ENCODE measurements around the gene CAPN5.

CAPN5 gene

GRCh38 chr11:77065878-77066228 lies 918 bp upstream of the CAPN5 start:
- no peak for DNase-seq (ENCODE audit: low read depth)

GRCh38 chr11:77067861-77068443 lies 1.2 kb downstream of the CAPN5 start:
- no peak for DNase-seq (ENCODE audit: low read depth)

- no peak for DNase-seq (ENCODE audit: low read depth)
Measured at GRCh38 chr11:77068457-77069335, 1.9 kb downstream of the CAPN5 start.

DNA sequence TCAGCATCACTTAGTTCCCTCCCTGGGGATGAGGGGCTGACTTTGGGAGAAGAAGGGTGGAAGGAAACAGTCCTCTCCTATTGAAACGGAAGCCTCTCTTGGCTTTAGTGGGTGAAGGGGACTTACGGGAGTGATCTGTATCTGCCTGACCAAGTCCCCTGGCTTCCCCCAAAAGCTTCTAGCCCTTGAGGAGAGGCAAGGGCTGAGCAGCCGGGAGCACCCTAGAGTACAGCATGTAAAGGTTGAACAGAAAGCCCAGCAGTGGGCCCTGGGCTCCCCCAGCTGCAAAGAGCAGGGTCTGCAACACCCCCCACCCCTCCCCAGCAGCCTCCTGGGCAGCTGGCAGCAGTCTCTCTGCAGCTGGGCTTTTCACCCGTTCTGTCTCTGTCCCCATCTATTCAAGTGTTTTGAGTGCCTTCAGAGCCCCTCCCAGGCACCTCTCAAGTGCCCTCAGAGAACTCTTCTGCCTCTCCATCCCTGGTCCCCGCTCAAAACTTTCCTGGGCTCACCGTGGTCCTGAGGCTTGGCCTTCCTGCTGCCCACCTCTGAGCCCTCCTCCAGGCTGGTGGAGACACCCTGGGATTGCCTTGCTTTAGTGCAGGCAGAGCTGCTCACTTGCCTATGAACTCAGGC lies 2.7 kb downstream of the CAPN5 start:
- DNase-seq (ENCODE audit: low read depth), result no peak

GRCh38 chr11:77069969-77070582 lies 3.3 kb downstream of the CAPN5 start:
- no peak for DNase-seq (ENCODE audit: low read depth)

DNA sequence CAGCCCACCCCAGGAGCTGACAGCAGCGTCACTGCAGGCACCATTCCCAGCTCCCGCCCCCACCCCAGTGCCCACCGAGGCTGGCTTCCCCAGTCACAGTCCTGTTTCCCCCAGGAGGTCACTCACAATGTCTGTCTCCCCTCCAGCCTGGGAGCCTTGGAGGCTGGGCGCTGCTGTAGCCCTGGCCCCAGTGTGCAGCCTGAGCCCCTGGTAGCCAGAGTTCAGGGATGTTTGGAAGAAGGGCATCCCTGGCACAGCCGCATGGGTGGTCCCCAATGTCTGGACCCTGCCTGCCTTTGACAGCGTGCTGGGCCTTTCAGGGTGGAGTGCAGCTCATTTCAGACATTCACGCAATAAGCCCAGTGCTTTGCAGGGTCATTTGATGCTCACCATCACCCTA lies 4.3 kb downstream of the CAPN5 start:
- DNase-seq (ENCODE audit: low read depth), result no peak

- DNase-seq (ENCODE audit: low read depth), result no peak
Measured at GRCh38 chr11:77071671-77072605, 5.2 kb downstream of the CAPN5 start.

- no peak for DNase-seq (ENCODE audit: low read depth)
Measured at GRCh38 chr11:77072851-77073327, 6.1 kb downstream of the CAPN5 start.

DNA sequence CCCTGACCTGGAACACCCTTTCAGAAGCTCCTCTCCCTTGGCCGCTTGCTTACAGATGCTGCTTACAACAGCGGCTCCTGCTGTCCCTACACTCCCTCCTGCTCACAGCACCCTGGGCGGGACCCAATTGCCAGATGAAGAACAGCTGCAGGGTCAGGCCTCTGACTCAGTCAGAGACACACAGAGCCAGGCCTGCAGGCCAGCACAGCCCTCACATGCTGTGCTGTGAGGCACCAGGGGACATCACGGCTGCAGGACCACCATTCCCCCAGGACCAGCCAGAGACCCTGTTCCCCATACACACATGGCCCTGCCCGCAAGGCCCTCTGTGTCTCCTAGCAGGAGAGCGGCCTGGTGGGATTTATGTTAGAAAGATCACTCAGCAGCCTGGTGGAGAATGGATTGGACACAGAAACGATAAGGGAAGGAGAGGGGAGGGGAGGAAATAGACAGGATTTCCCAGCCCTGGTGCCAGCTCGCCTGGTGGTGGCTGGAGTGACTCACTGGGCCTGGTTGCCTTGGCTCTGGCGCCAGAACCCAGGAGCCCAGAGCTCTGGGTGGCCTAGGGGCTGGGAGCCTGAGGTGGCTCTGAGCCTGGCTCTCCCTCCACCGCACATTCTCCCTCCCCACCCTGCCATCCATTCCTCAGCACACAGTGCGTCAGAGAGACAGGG lies 6.7 kb downstream of the CAPN5 start:
- DNase-seq (ENCODE audit: low read depth), result no peak

DNA sequence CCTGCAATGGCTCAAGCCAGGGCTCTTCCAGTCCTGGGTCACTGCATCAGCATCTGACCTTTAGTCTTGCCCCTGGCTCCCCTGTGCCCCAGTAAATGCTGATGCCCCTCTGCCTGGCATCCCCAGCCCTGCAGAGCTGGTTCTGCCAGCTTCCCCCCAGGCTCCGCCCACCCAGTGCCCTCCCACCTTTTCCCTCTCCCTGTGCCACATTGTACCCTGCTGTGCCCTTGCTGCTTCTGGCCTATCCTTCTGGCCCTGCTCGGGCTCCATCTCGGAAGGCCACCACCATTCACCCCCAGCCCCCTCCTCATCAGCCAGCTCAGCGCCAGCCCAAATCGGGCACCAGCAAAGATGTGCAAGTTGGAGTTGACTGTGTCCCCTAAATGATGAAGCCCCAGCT lies 7.4 kb downstream of the CAPN5 start:
- no peak for DNase-seq (ENCODE audit: low read depth)

DNA sequence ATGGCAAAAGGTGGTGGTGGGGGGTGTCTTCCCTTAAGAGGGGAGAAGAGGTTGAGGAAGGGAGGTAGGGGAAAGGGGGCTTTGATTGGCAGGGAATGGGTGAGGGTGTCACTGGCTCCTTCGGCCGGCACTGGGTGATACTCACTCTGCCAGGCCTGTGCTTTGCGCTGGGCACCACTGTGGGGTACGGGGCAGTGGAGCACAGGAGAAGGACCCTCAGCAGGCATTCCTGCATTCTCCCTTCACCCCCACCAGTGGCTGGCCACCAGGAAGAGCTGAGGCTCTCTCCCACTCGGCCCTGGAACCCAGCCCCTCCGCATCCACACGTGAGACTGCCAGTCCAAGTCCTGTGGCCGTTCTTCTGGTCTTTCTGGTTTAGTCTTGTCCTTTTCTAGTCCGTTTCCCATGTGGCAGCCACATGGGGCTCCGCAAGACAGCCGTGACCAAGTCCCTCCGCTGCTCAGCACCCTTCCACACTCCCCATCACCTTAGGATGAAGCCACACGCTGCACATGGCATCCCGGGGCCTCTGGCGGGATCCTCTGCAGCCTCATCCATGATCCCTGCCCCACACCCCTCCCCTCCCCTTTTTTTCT lies 8.0 kb downstream of the CAPN5 start:
- no peak for DNase-seq (ENCODE audit: low read depth)

GRCh38 chr11:77075425-77075905 lies 8.7 kb downstream of the CAPN5 start:
- no peak for DNase-seq (ENCODE audit: low read depth)

- no peak for DNase-seq (ENCODE audit: low read depth)
Measured at GRCh38 chr11:77079666-77080065, 12.9 kb downstream of the CAPN5 start.

DNA sequence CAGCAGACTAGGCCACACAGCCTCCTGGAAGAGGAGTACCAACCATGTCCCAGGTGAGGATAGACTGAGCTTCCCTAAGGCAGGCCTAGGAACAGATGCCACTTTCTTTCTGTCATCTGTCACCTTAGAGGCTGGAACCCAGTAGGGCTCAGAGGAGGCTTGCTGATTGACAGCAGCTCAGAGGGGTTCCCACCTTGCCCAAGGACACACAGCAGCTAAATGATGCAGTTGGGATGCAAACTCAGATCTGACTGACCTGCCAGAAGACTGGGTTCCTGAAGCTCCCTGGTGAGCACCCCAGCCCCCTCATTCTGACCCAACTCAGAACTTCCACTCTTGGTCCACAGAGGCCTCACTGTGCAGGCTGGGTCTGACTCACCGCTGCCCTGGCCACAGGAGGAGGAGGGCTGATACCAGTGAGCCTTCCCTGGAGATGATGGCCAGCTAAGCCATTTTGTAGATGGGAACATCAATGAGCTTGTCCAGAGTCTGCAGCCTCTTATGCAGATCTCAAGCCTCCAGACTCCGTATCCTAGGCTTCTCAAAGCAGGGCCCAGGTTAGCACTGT lies 14.0 kb downstream of the CAPN5 start:
- no peak for DNase-seq (ENCODE audit: low read depth)

DNA sequence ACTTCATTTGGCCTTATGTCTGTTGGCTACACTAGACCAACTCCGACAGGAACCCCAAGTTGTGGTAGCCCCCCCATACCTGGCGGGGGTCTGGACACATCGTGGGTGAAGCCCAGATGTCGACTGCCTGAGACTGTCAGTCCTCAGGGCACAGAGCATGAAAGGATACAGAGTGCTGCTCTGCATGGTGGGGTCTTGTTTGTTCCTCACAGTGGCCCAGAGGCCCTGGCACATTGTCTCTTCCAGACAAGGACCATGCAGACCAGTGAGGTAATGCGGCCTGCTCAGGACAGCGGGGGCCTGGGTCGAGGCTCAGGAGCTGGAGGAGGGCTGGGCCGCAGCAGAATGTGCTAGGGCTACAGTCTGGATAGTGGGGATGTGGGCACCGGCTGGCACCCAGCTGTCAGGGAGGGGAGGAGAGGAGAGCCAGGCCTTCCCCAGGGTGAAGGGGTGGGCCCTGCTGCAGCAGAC lies 14.6 kb downstream of the CAPN5 start:
- DNase-seq (ENCODE audit: low read depth), result no peak

DNA sequence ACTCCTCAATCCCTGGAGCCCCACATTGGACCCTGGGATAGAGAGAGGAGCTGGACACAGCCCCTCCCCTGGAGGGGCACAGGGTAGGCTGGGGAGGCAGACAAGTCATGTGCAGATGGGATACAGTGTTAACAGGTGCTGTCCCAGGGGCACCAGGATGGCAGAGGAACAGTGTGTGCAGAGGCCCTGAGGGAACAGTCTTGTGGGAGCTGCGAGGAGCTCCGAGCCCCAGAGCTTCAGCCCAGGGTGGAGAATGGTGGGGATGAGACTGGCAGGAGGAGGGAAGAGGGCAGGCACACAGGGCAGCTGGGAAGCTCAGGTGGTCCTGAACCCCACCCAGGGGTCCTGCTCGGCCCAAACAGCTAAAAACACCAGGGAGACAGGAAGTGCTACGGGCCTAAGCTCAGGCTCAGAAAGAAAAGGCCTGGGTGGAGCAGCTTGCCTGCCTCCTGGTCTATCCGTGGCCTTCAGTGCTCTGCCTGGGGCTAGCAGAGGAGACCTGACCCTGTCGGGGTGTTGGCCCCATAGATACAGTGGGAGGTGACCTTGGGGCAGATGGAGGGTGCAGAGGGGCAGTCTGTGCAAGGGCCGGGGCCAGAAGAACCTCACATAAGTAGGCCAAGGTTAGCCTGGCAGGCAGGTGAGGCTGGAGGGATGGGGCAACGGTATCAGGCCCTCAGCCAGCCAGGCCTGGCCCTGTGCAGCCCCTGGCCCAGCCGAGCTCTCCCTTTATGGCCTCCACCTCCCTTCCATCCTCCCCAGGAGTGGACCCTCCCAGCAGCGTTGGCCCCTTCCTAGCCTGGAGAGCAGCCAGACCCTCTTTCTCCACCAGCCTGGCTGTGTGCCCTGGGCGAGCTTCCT lies 15.4 kb downstream of the CAPN5 start:
- no peak for DNase-seq (ENCODE audit: low read depth)

DNA sequence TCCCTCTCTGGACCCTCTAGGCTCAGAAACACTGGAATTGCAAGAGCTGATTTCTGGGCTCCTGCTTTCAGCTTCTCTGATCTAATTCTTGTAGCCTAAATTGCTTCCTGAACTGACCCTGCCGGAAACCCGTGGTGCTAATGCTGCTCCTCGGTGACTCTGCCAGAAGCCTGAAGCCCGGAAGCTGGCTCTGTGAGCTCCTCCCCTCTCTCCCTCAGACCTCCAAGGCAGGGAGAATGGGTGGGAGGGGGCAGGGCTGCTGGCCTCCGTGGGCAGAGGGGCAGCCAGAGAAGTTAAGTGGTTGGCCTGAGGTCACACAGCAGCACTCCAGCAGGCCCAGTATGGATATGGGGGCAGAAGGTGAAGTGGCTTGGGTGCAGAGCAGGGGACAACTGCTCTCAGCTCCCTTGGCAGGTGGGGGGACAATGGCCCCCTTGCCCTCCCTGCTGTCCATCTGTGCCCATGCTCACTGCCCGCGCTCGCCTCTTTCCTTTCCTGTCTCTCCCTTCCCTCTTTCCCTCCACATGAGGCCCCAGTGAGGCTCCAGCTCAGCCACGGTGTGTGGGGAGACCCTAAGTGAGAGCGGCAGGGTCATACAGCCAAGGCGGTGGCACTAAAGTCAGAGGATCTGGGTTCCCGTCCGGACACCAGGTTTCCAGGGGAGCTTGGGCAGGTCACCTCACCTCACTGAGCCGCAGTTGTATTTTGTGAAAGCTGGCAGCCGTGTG lies 16.2 kb downstream of the CAPN5 start:
- no peak for DNase-seq (ENCODE audit: low read depth)

DNA sequence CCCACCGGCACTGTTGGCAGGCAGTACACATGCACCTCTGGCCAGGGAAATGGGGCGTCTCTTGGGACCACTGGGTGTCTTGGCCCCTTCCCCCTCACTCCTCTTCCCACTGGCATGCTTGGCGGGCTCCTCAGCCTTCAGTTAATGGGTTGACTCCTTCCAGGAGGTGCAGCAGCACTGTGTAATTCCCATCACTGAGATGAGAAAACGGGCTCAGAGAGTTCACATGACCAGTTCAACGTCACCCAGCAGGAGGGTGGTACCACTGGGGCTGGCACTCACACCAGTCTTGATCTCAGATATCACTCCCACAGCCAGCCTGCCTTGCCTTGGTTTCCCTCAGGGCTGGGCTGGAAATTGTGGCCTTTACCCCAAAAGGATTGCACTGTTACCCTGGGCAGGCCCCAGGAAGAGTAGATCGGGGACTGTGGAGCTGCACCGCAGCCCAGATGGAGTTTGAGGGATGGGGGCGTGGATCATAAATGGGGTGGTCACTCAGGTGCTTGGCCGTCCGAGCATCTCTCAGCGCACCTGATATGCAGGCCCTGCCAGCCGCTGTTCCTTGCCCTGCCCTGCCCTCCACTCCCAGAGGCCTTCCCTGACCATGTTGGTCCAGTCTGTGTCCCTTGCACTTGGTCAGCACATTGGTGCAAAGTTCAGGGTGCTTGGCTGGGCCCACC lies 16.9 kb downstream of the CAPN5 start:
- DNase-seq (ENCODE audit: low read depth), result no peak
